Keratinocyte (primary cell): ENCODE measurements around the gene PLEKHJ1. TPM values are rescaled to one million over a fixed set of nuclear protein-coding genes. Genes with fewer than 3 reads are reported as not detected.

Experiments used
- DNase-seq: peaks from one replicate; pipeline ENCODE4 v3.0.0-alpha.2; 2011; ENCODE audit warnings: low read depth, missing footprints, low spot score
- FAIRE-seq: peaks from 2 replicates; lab custom pipeline; 2011; peaks lifted over from hg19 to GRCh38; lab: Jason Lieb, UNC
- H2AFZ ChIP-seq: 2 replicates; pipeline ENCODE4 v1.6.0; 2012; ENCODE audit warnings: low read length, control low read depth, inconsistent platforms; ENCODE audit not compliant: control insufficient read depth
- H3K27ac ChIP-seq: 2 replicates; pipeline ENCODE4 v1.5.1; 2011; ENCODE audit warnings: low read length; ENCODE audit not compliant: control insufficient read depth, insufficient read depth
- H3K27me3 ChIP-seq: 3 replicates; pipeline ENCODE4 v1.6.0; 2011; ENCODE audit warnings: low read length; ENCODE audit not compliant: control insufficient read depth, insufficient read depth; ENCODE audit errors: extremely low read depth
- H3K36me3 ChIP-seq, 2 experiments: 2 replicates in 1 of 2; 3 replicates in 1 of 2; pipeline ENCODE4 v1.5.1; 2011; ENCODE audit warnings: low read length in 2 of 2, mild to moderate bottlenecking in 1 of 2; ENCODE audit not compliant: control insufficient read depth in 2 of 2, insufficient read depth in 2 of 2; ENCODE audit errors: extremely low read depth in 1 of 2
- H3K4me1 ChIP-seq: 3 replicates; pipeline ENCODE4 v1.5.1; 2011; ENCODE audit warnings: low read length; ENCODE audit not compliant: control insufficient read depth, insufficient read depth; ENCODE audit errors: extremely low read depth
- H3K4me2 ChIP-seq: 3 replicates; pipeline ENCODE4 v1.6.0; 2011; ENCODE audit warnings: low read depth, low read length; ENCODE audit not compliant: control insufficient read depth, insufficient read depth; ENCODE audit errors: extremely low read depth
- H3K4me3 ChIP-seq, 3 experiments: fragments of 200-600 bp in 1 of 3; sonication (generic) in 1 of 3; 2 replicates in 2 of 3; 3 replicates in 1 of 3; pipeline ENCODE4 v1.5.1; 2011 to 2016; ENCODE audit warnings: low read length in 3 of 3, mild to moderate bottlenecking in 3 of 3, control low read depth in 2 of 3, inconsistent platforms in 1 of 3, low read depth in 1 of 3, mixed read lengths in 1 of 3, mixed run types in 1 of 3, moderate library complexity in 1 of 3; ENCODE audit not compliant: control insufficient read depth in 2 of 3, insufficient read depth in 2 of 3; ENCODE audit errors: extremely low read depth in 1 of 3
- H3K79me2 ChIP-seq: 2 replicates; pipeline ENCODE4 v1.6.0; 2012; ENCODE audit warnings: low read length; ENCODE audit not compliant: control insufficient read depth, insufficient read depth
- H3K9ac ChIP-seq: 3 replicates; pipeline ENCODE4 v1.6.0; 2011; ENCODE audit warnings: low read length; ENCODE audit not compliant: control insufficient read depth, insufficient read depth; ENCODE audit errors: extremely low read depth
- H3K9me1 ChIP-seq: 3 replicates; pipeline ENCODE4 v1.6.0; 2011; ENCODE audit warnings: low read length; ENCODE audit not compliant: control insufficient read depth, insufficient read depth; ENCODE audit errors: extremely low read depth
- H3K9me3 ChIP-seq: 2 replicates; pipeline ENCODE4 v1.5.1; 2012; ENCODE audit warnings: low read depth, low read length; ENCODE audit not compliant: control insufficient read depth
- H4K20me1 ChIP-seq: 3 replicates; pipeline ENCODE4 v1.6.0; 2011; ENCODE audit warnings: low read length; ENCODE audit not compliant: control insufficient read depth, insufficient read depth; ENCODE audit errors: extremely low read depth
- EZH2 ChIP-seq: IDR thresholded peaks from one replicate; pipeline ENCODE4 v1.6.1; 2012; ENCODE audit warnings: inconsistent platforms, mild to moderate bottlenecking, low read length, moderate library complexity
- dilution Hi-C: fragments of 300-500 bp; cut with MboI; formaldehyde crosslinking; loops from one replicate; pipeline ENCODE4 v1.7.0; 2020; ENCODE audit warnings: low sequenced_read_pairs; ENCODE audit not compliant: extremely low pct_ligation_motif_present
- polyA plus RNA-seq, 5 experiments: library from polyadenylated mRNA; depleted of rRNA in 3 of 5; stranded (reverse) in 3 of 5; stranded (forward) in 1 of 5; unstranded in 1 of 5; fragments of >200 nt; gene quantifications; 1 replicate in 1 of 5; 2 replicates in 3 of 5; 3 replicates in 1 of 5; pipeline versions ENCODE4 v1.2.1 to v1.2.3, GENCODE V29; 2011 to 2012; ENCODE audit warnings: missing spikeins in 2 of 5, low read depth in 1 of 5, low replicate concordance in 1 of 5
- TF ChIP-seq, protein P1 (sequence below), 3 experiments: IDR thresholded peaks in 1 of 3; conservative IDR thresholded peaks in 1 of 3; optimal IDR thresholded peaks in 1 of 3; 2 replicates in 2 of 3; 3 replicates in 1 of 3; pipeline versions ENCODE3 to v1.5.1; 2011; ENCODE audit warnings: low read length in 3 of 3, mild to moderate bottlenecking in 3 of 3, moderate library complexity in 2 of 3, control low read depth in 1 of 3, inconsistent platforms in 1 of 3; ENCODE audit not compliant: insufficient read depth in 2 of 3; ENCODE audit errors: extremely low read depth in 1 of 3

Gene PLEKHJ1
- polyA plus RNA-seq, 1 donor (not counting 4 experiments of a cell fraction or from before 2014, with no cell fraction given): 36.8 TPM

DNA sequence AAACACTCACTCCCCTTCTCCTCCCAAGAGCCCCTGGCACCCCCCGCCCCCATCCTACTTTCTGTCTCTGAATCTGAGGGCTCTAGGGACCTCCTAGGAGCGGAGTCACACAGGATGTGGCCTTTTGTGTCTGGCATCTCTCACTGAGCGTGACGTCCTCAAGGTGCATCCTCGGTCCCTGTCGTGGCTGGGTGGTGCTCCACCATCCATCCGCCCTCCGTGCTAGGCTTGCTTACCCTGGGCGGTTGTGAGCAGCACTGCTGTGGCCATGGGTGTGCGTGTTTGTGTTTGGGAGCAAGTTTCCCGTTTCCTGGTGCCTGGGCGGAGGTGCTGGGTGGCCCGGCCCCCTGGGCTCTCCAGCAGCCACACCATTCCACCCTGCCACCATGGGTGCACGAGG is 12.2 kb downstream of the PLEKHJ1 start:
- DNase-seq (no peak), FAIRE-seq (no peak)
- Histone ChIP-seq H4K20me1 (peaks cover 7% of the 10 kb centered on the region), H3K9me1 (no peaks in the 10 kb centered on the region), H3K27ac (no peak overlapping the region), H3K36me3 (peaks cover 21 to 29% of the 10 kb centered on the region in 2 experiments), H3K4me1 (no peaks in the 10 kb centered on the region), H3K9ac (no peak overlapping the region), H3K79me2 (no peaks in the 10 kb centered on the region), H3K4me3 (no peak overlapping the region), H2AFZ (no peak overlapping the region), H3K9me3 (no peaks in the 10 kb centered on the region), H3K4me2 (no peak overlapping the region), H3K27me3 (no peaks in the 10 kb centered on the region)
- dilution Hi-C loops: no loop called here
- TF ChIP-seq, protein P1, sequence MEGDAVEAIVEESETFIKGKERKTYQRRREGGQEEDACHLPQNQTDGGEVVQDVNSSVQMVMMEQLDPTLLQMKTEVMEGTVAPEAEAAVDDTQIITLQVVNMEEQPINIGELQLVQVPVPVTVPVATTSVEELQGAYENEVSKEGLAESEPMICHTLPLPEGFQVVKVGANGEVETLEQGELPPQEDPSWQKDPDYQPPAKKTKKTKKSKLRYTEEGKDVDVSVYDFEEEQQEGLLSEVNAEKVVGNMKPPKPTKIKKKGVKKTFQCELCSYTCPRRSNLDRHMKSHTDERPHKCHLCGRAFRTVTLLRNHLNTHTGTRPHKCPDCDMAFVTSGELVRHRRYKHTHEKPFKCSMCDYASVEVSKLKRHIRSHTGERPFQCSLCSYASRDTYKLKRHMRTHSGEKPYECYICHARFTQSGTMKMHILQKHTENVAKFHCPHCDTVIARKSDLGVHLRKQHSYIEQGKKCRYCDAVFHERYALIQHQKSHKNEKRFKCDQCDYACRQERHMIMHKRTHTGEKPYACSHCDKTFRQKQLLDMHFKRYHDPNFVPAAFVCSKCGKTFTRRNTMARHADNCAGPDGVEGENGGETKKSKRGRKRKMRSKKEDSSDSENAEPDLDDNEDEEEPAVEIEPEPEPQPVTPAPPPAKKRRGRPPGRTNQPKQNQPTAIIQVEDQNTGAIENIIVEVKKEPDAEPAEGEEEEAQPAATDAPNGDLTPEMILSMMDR (optimal IDR thresholded peaks at IDR 0.05 in 1 of 3, IDR thresholded peaks at IDR 0.05 in 1 of 3, conservative IDR thresholded peaks at IDR 0.05 in 1 of 3; ENCODE audit: extremely low read depth in 1 of 3, insufficient read depth in 2 of 3, low read length in 3 of 3): no peak
- TF ChIP-seq EZH2: no peak

- FAIRE-seq: no peak
- Histone ChIP-seq H2AFZ (no peak overlapping the region), H4K20me1 (peaks cover 4% of the 10 kb centered on the region), H3K4me1 (no peaks in the 10 kb centered on the region), H3K79me2 (no peaks in the 10 kb centered on the region), H3K27ac (no peak overlapping the region), H3K4me3 (no peak overlapping the region), H3K36me3 (peaks cover 20 to 26% of the 10 kb centered on the region in 2 experiments), H3K4me2 (no peak overlapping the region), H3K9ac (no peak overlapping the region), H3K9me1 (no peaks in the 10 kb centered on the region), H3K9me3 (no peaks in the 10 kb centered on the region), H3K27me3 (no peaks in the 10 kb centered on the region)
- dilution Hi-C loops: no loop called here
- DNase-seq: no peak
- TF ChIP-seq EZH2: no peak
- TF ChIP-seq, protein P1 (optimal IDR thresholded peaks at IDR 0.05 in 1 of 3, IDR thresholded peaks at IDR 0.05 in 1 of 3, conservative IDR thresholded peaks at IDR 0.05 in 1 of 3; ENCODE audit: extremely low read depth in 1 of 3, insufficient read depth in 2 of 3, low read length in 3 of 3): no peak
These were observed 12.7 kb downstream of the PLEKHJ1 start for GRCh38 chr19:2223391-2223790.
